Neural cell (in vitro differentiated cells): ENCODE data around the gene EEF1AKMT4. TPM values are rescaled to one million over a fixed set of nuclear protein-coding genes. Genes with fewer than 3 reads are reported as not detected.
A peak's percentile ranks its signal among the peaks of the same experiment; 100 is the strongest.

ENCODE experiments used
- H2AFZ ChIP-seq: fragments of 200-600, 300-800 bp; sonication (generic), shearing (Covaris generic); 2 replicates; pipeline ENCODE4 v1.6.0; 2014; ENCODE audit warnings: low read depth, mild to moderate bottlenecking, antibody characterized with exemption, low read length, moderate library complexity
- H3F3A ChIP-seq: fragments of 200-600 bp; shearing (Covaris generic); 2 replicates; pipeline ENCODE4 v1.6.1; 2016; ENCODE audit warnings: mild to moderate bottlenecking, moderate library complexity, mixed read lengths, antibody characterized with exemption, low read length; ENCODE audit not compliant: insufficient read depth, poor library complexity, severe bottlenecking
- H3K27ac ChIP-seq: fragments of 200-600, 300-800 bp; sonication (generic), shearing (Covaris generic); 2 replicates; pipeline ENCODE4 v1.5.1; 2014; ENCODE audit warnings: mild to moderate bottlenecking, low read length, moderate library complexity
- H3K27me3 ChIP-seq: fragments of 300-800, 200-600 bp; sonication (generic), shearing (Covaris generic); 2 replicates; pipeline ENCODE4 v1.6.0; 2014; ENCODE audit warnings: mild to moderate bottlenecking, low read depth, low read length, moderate library complexity; ENCODE audit not compliant: insufficient read depth
- H3K36me3 ChIP-seq: fragments of 300-800, 200-600 bp; sonication (generic), shearing (Covaris generic); 2 replicates; pipeline ENCODE4 v1.5.1; 2014; ENCODE audit warnings: mild to moderate bottlenecking, antibody characterized with exemption, low read length, moderate library complexity; ENCODE audit not compliant: insufficient read depth
- H3K4me2 ChIP-seq: fragments of 300-800, 200-600 bp; sonication (generic), shearing (Covaris generic); 2 replicates; pipeline ENCODE4 v1.6.0; 2014; ENCODE audit warnings: mild to moderate bottlenecking, low read length
- H3K4me3 ChIP-seq: fragments of 300-800, 200-600 bp; sonication (generic), shearing (Covaris generic); 2 replicates; pipeline ENCODE4 v1.5.1; 2014; ENCODE audit warnings: mild to moderate bottlenecking, low read length, moderate library complexity
- H3K79me2 ChIP-seq: fragments of 200-600 bp; shearing (Covaris generic); replicated peaks from 2 replicates; pipeline ENCODE4 v1.6.0; 2014; ENCODE audit warnings: mild to moderate bottlenecking, low read length, moderate library complexity; ENCODE audit not compliant: insufficient read depth
- H3K9ac ChIP-seq: fragments of 300-800, 200-600 bp; sonication (generic), shearing (Covaris generic); 2 replicates; pipeline ENCODE4 v1.6.1; 2016; ENCODE audit warnings: mild to moderate bottlenecking, low read length, mixed read lengths
- H3K9me2 ChIP-seq: fragments of 200-600 bp; shearing (Covaris generic); 2 replicates; pipeline ENCODE4 v1.6.1; 2016; ENCODE audit warnings: mild to moderate bottlenecking, low read length, mixed read lengths; ENCODE audit not compliant: insufficient read depth
- H3K9me3 ChIP-seq: fragments of 200-600, 300-800 bp; sonication (generic), shearing (Covaris generic); 2 replicates; pipeline ENCODE4 v1.6.1; 2016; ENCODE audit warnings: mild to moderate bottlenecking, mixed run types, low read length, moderate library complexity, mixed read lengths
- H4K20me1 ChIP-seq: fragments of 200-600 bp; shearing (Covaris generic); 2 replicates; pipeline ENCODE4 v1.6.1; 2016; ENCODE audit warnings: mild to moderate bottlenecking, mixed run types; ENCODE audit not compliant: insufficient read depth
- EP300 ChIP-seq: fragments of 450-650 bp; conservative IDR thresholded peaks from 2 replicates; pipeline ENCODE4 v1.6.1; 2014; ENCODE audit warnings: antibody characterized with exemption, mild to moderate bottlenecking, moderate library complexity; ENCODE audit not compliant: poor library complexity, severe bottlenecking
- EZH2 ChIP-seq: fragments of 200-600, 300-800 bp; shearing (Covaris generic), sonication (generic); IDR thresholded peaks from 2 replicates; pipeline ENCODE4 v1.6.1; 2014; ENCODE audit warnings: antibody characterized with exemption, low read length, borderline replicate concordance, mild to moderate bottlenecking; ENCODE audit not compliant: insufficient read depth, poor library complexity, severe bottlenecking
- MXI1 ChIP-seq: fragments of 450-650 bp; conservative IDR thresholded peaks from 2 replicates; pipeline ENCODE4 v1.6.1; 2014; ENCODE audit warnings: antibody characterized with exemption, mild to moderate bottlenecking; ENCODE audit not compliant: poor library complexity, severe bottlenecking
- POLR2AphosphoS5 ChIP-seq: IDR thresholded peaks from 2 replicates; pipeline ENCODE4 v1.6.1; 2012
- RAD21 ChIP-seq: fragments of 450-650 bp; conservative IDR thresholded peaks from 2 replicates; pipeline ENCODE4 v1.6.1; 2014; ENCODE audit warnings: antibody characterized with exemption, mild to moderate bottlenecking, moderate library complexity
- REST ChIP-seq: IDR thresholded peaks from 2 replicates; pipeline ENCODE4 v1.6.1; 2012; ENCODE audit warnings: borderline replicate concordance
- SMC3 ChIP-seq: fragments of 450-650 bp; conservative IDR thresholded peaks from 2 replicates; pipeline ENCODE4 v1.6.1; 2014; ENCODE audit warnings: antibody characterized with exemption, mild to moderate bottlenecking, moderate library complexity; ENCODE audit not compliant: poor library complexity
- TAF1 ChIP-seq: IDR thresholded peaks from 2 replicates; pipeline ENCODE4 v1.6.1; 2012; ENCODE audit warnings: low read depth
- polyA minus RNA-seq: library from RNA; depleted of rRNA, polyadenylated mRNA; stranded (reverse); fragments of >200 nt; gene quantifications from 2 replicates; pipeline ENCODE4 v1.2.3, GENCODE V29; 2014
- polyA plus RNA-seq: library from polyadenylated mRNA; depleted of rRNA; stranded (reverse); fragments of >200 nt; gene quantifications from 2 replicates; pipeline ENCODE4 v1.2.3, GENCODE V29; 2014
- TF ChIP-seq, protein P1 (sequence below): fragments of 450-650 bp; IDR thresholded peaks from 2 replicates; pipeline ENCODE4 v1.5.1; 2014; ENCODE audit warnings: antibody characterized with exemption, mild to moderate bottlenecking, moderate library complexity; ENCODE audit not compliant: poor library complexity, severe bottlenecking

The EEF1AKMT4 gene
- polyA plus RNA-seq (1.6 and 1.8 TPM in 2 replicates), polyA minus RNA-seq (0.49 and 1.0 TPM in 2 replicates)

GRCh38 chr3:184249412-184250166, at the start of gene EEF1AKMT4:
Gene EEF1AKMT4, plus strand, starts transcription at chr3:184249672. Its CDS starts 23 bp downstream, at chr3:184249695.
- H2AFZ ChIP-seq: peak within 1 kb of the TSS; percentile 74

GRCh38 chr3:184200825-184201224, 48.6 kb upstream of the EEF1AKMT4 start:
- Histone ChIP-seq H3F3A (no peaks in the 10 kb centered on the region), H3K36me3 (no peaks in the 10 kb centered on the region), H3K9ac (no peak overlapping the region), H3K27ac (no peak overlapping the region), H3K27me3 (no peaks in the 10 kb centered on the region), H3K79me2 (no peaks in the 10 kb centered on the region), H3K9me2 (no peaks in the 10 kb centered on the region), H4K20me1 (no peaks in the 10 kb centered on the region), H3K4me2 (no peak overlapping the region), H3K4me3 (no peak overlapping the region), H3K9me3 (no peaks in the 10 kb centered on the region), H2AFZ (no peak overlapping the region)
- TF ChIP-seq SMC3: no peak
- no peak for TF ChIP-seq POLR2AphosphoS5
- TF ChIP-seq EZH2: no peak
- TF ChIP-seq, protein P1, sequence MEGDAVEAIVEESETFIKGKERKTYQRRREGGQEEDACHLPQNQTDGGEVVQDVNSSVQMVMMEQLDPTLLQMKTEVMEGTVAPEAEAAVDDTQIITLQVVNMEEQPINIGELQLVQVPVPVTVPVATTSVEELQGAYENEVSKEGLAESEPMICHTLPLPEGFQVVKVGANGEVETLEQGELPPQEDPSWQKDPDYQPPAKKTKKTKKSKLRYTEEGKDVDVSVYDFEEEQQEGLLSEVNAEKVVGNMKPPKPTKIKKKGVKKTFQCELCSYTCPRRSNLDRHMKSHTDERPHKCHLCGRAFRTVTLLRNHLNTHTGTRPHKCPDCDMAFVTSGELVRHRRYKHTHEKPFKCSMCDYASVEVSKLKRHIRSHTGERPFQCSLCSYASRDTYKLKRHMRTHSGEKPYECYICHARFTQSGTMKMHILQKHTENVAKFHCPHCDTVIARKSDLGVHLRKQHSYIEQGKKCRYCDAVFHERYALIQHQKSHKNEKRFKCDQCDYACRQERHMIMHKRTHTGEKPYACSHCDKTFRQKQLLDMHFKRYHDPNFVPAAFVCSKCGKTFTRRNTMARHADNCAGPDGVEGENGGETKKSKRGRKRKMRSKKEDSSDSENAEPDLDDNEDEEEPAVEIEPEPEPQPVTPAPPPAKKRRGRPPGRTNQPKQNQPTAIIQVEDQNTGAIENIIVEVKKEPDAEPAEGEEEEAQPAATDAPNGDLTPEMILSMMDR: no peak
- TF ChIP-seq EP300: no peak
- no peak for TF ChIP-seq RAD21
- TF ChIP-seq TAF1: no peak

More at GRCh38 chr3:184249412-184250166, at the start of gene EEF1AKMT4:
- Histone ChIP-seq H3K9me2 (no peaks in the 10 kb centered on the region), H4K20me1 (no peaks in the 10 kb centered on the region), H3K27ac (peak within 1 kb of the TSS; percentile 77), H3K4me3 (peak within 1 kb of the TSS; percentile 73), H3K4me2 (peak within 1 kb of the TSS; percentile 97), H3K79me2 (no peaks in the 10 kb centered on the region), H3K9me3 (no peaks in the 10 kb centered on the region), H3F3A (no peaks in the 10 kb centered on the region), H3K9ac (peak within 1 kb of the TSS; percentile 70), H3K27me3 (no peaks in the 10 kb centered on the region), H3K36me3 (no peaks in the 10 kb centered on the region)
- TF ChIP-seq SMC3: peak; percentile 56
- no peak for TF ChIP-seq EZH2
- TF ChIP-seq, protein P1: peak; percentile 91
- peak; percentile 98 for TF ChIP-seq MXI1
- TF ChIP-seq TAF1: no peak
- no peak for TF ChIP-seq EP300
- no peak for TF ChIP-seq POLR2AphosphoS5
- TF ChIP-seq RAD21: peak; percentile 60
- TF ChIP-seq REST: no peak
